Hepatocyte (in vitro differentiated cells): ENCODE results near the gene SLC25A6. TPM values are rescaled to one million over a fixed set of nuclear protein-coding genes. Genes with fewer than 3 reads are reported as not detected.

Experiments
- DNase-seq: peaks from one replicate; pipeline ENCODE4 v3.0.0-alpha.2; 2016; ENCODE audit warnings: low spot score
- H2AFZ ChIP-seq: fragments of 200-600 bp; sonication (generic); 2 replicates; pipeline ENCODE4 v1.6.0; 2016; ENCODE audit warnings: antibody characterized with exemption, mild to moderate bottlenecking
- H3K27ac ChIP-seq: fragments of 200-600 bp; sonication (generic); 2 replicates; pipeline ENCODE4 v1.5.1; 2016; ENCODE audit warnings: mild to moderate bottlenecking
- H3K27me3 ChIP-seq: fragments of 200-600 bp; sonication (generic); 2 replicates; pipeline ENCODE4 v1.6.1; 2016
- H3K36me3 ChIP-seq: fragments of 200-600 bp; sonication (generic); replicated peaks from 2 replicates; pipeline ENCODE4 v1.5.1; 2016; ENCODE audit warnings: low read depth; ENCODE audit not compliant: insufficient read depth
- H3K4me1 ChIP-seq: fragments of 200-600 bp; sonication (generic); 2 replicates; pipeline ENCODE4 v1.5.1; 2016; ENCODE audit warnings: mild to moderate bottlenecking, moderate library complexity; ENCODE audit not compliant: insufficient read depth
- H3K4me2 ChIP-seq: fragments of 200-600 bp; sonication (generic); 2 replicates; pipeline ENCODE4 v1.6.0; 2016
- H3K4me3 ChIP-seq: fragments of 200-600 bp; sonication (generic); 2 replicates; pipeline ENCODE4 v1.5.1; 2016; ENCODE audit warnings: mild to moderate bottlenecking
- H3K79me2 ChIP-seq: fragments of 200-600 bp; sonication (generic); 2 replicates; pipeline ENCODE4 v1.6.0; 2017; ENCODE audit warnings: mild to moderate bottlenecking
- H3K9me2 ChIP-seq: fragments of 200-600 bp; sonication (generic); replicated peaks from 2 replicates; pipeline ENCODE4 v1.6.0; 2017; ENCODE audit warnings: mild to moderate bottlenecking; ENCODE audit not compliant: insufficient read depth
- H3K9me3 ChIP-seq: fragments of 200-600 bp; sonication (generic); 2 replicates; pipeline ENCODE4 v1.5.1; 2016; ENCODE audit warnings: low read depth, mild to moderate bottlenecking
- H4K20me1 ChIP-seq: fragments of 200-600 bp; sonication (generic); 2 replicates; pipeline ENCODE4 v1.6.0; 2016; ENCODE audit warnings: mild to moderate bottlenecking; ENCODE audit not compliant: insufficient read depth, poor library complexity, severe bottlenecking
- EZH2 ChIP-seq: fragments of 200-600 bp; sonication (generic); IDR thresholded peaks from 2 replicates; pipeline ENCODE4 v1.6.1; 2016; ENCODE audit warnings: antibody characterized with exemption, mild to moderate bottlenecking, borderline replicate concordance
- EZH2phosphoT487 ChIP-seq: fragments of 200-600 bp; sonication (generic); IDR thresholded peaks from one replicate; pipeline ENCODE4 v1.6.1; 2018; ENCODE audit warnings: antibody characterized with exemption, mild to moderate bottlenecking, low read depth, moderate library complexity; ENCODE audit not compliant: unreplicated experiment, severe bottlenecking
- WGBS: methylation state at CpG from one replicate; pipeline ENCODE4 v1.1.6; 2016; ENCODE audit warnings: low lambda C conversion rate; ENCODE audit errors: missing lambda C conversion rate; 5-methylcytosine and 5-hydroxymethylcytosine counted together
- polyA plus RNA-seq: library from polyadenylated mRNA; unstranded; fragments of >200 nt; fragmentation: Nextera tagmentation; extraction: Ambion mirVana; gene quantifications from 2 replicates; pipeline ENCODE4 v1.2.1, GENCODE V29; 2016
- total RNA-seq: library from RNA; depleted of rRNA; stranded (reverse); fragments of >200 nt; gene quantifications from 2 replicates; pipeline ENCODE4 v1.2.3, GENCODE V29; 2014
- TF ChIP-seq, protein P1 (sequence below): fragments of 200-600 bp; sonication (generic); IDR thresholded peaks from 2 replicates; pipeline ENCODE4 v1.5.1; 2016; ENCODE audit warnings: antibody characterized with exemption, mild to moderate bottlenecking; ENCODE audit not compliant: poor library complexity

SLC25A6 gene
- total and polyA plus RNA-seq, 2 experiments from 2014 or later, result 359 to 364 TPM

- Histone ChIP-seq H3K27ac (no peak overlapping the region), H4K20me1 (peaks cover 52% of the 10 kb centered on the region), H3K4me1 (peaks cover 15% of the 10 kb centered on the region), H3K9me2 (no peaks in the 10 kb centered on the region), H3K9me3 (no peaks in the 10 kb centered on the region), H3K27me3 (no peaks in the 10 kb centered on the region), H2AFZ (no peak overlapping the region), H3K4me2 (no peak overlapping the region), H3K79me2 (peaks cover 43% of the 10 kb centered on the region), H3K36me3 (no peaks in the 10 kb centered on the region), H3K4me3 (no peak overlapping the region)
- TF ChIP-seq EZH2 (no peak), EZH2phosphoT487 (no peak)
- TF ChIP-seq, protein P1, sequence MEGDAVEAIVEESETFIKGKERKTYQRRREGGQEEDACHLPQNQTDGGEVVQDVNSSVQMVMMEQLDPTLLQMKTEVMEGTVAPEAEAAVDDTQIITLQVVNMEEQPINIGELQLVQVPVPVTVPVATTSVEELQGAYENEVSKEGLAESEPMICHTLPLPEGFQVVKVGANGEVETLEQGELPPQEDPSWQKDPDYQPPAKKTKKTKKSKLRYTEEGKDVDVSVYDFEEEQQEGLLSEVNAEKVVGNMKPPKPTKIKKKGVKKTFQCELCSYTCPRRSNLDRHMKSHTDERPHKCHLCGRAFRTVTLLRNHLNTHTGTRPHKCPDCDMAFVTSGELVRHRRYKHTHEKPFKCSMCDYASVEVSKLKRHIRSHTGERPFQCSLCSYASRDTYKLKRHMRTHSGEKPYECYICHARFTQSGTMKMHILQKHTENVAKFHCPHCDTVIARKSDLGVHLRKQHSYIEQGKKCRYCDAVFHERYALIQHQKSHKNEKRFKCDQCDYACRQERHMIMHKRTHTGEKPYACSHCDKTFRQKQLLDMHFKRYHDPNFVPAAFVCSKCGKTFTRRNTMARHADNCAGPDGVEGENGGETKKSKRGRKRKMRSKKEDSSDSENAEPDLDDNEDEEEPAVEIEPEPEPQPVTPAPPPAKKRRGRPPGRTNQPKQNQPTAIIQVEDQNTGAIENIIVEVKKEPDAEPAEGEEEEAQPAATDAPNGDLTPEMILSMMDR, result no peak
- DNase-seq, result no peak
- 98% methylated on average over 40 of the region's 41 CpGs for WGBS
These were observed 5.4 kb downstream of the SLC25A6 start for GRCh38 chrX:1386338-1387127.

GRCh38 chrX:1385253-1386223, 6.4 kb downstream of the SLC25A6 start:
- Histone ChIP-seq H3K4me2 (no peak overlapping the region), H3K9me2 (no peaks in the 10 kb centered on the region), H3K27ac (no peak overlapping the region), H4K20me1 (peaks cover 43% of the 10 kb centered on the region), H3K27me3 (no peaks in the 10 kb centered on the region), H3K9me3 (no peaks in the 10 kb centered on the region), H3K36me3 (no peaks in the 10 kb centered on the region), H3K79me2 (peaks cover 34% of the 10 kb centered on the region), H2AFZ (no peak overlapping the region), H3K4me1 (peaks cover 10% of the 10 kb centered on the region), H3K4me3 (no peak overlapping the region)
- no peak for TF ChIP-seq EZH2
- no peak for TF ChIP-seq EZH2phosphoT487
- TF ChIP-seq, protein P1, result no peak
- 98% methylated on average over 36 of the region's 36 CpGs for WGBS
- no peak for DNase-seq

- H3K9me2 ChIP-seq, result no peaks in the 10 kb centered on the region
- H4K20me1 ChIP-seq, result peaks cover 35% of the 10 kb centered on the region
- no peaks in the 10 kb centered on the region for H3K36me3 ChIP-seq
- WGBS, result 96% methylated on average over 18 of the region's 18 CpGs
- TF ChIP-seq EZH2 (no peak), EZH2phosphoT487 (no peak)
- TF ChIP-seq, protein P1, result no peak
- H3K79me2 ChIP-seq, result peaks cover 27% of the 10 kb centered on the region
- DNase-seq, result no peak
- no peak overlapping the region for H3K4me2 ChIP-seq
- no peak overlapping the region for H3K4me3 ChIP-seq
- no peak overlapping the region for H2AFZ ChIP-seq
- H3K4me1 ChIP-seq, result peaks cover 2% of the 10 kb centered on the region
- H3K27ac ChIP-seq, result no peak overlapping the region
- H3K9me3 ChIP-seq, result no peaks in the 10 kb centered on the region
- H3K27me3 ChIP-seq, result no peaks in the 10 kb centered on the region
These were observed 7.2 kb downstream of the SLC25A6 start for GRCh38 chrX:1384658-1385252.
